Keratinocyte (primary cell): Measurements from ENCODE around the gene ZNF586. TPM values are rescaled to one million over a fixed set of nuclear protein-coding genes. Genes with fewer than 3 reads are reported as not detected.

Source experiments
- DNase-seq: peaks from one replicate; pipeline ENCODE4 v3.0.0-alpha.2; 2011; ENCODE audit warnings: low read depth, missing footprints, low spot score
- FAIRE-seq: peaks from 2 replicates; lab custom pipeline; 2011; peaks lifted over from hg19 to GRCh38; lab: Jason Lieb, UNC
- H2AFZ ChIP-seq: 2 replicates; pipeline ENCODE4 v1.6.0; 2012; ENCODE audit warnings: low read length, control low read depth, inconsistent platforms; ENCODE audit not compliant: control insufficient read depth
- H3K27ac ChIP-seq: 2 replicates; pipeline ENCODE4 v1.5.1; 2011; ENCODE audit warnings: low read length; ENCODE audit not compliant: control insufficient read depth, insufficient read depth
- H3K27me3 ChIP-seq: 3 replicates; pipeline ENCODE4 v1.6.0; 2011; ENCODE audit warnings: low read length; ENCODE audit not compliant: control insufficient read depth, insufficient read depth; ENCODE audit errors: extremely low read depth
- H3K36me3 ChIP-seq, 2 experiments: 2 replicates in 1 of 2; 3 replicates in 1 of 2; pipeline ENCODE4 v1.5.1; 2011; ENCODE audit warnings: low read length in 2 of 2, mild to moderate bottlenecking in 1 of 2; ENCODE audit not compliant: control insufficient read depth in 2 of 2, insufficient read depth in 2 of 2; ENCODE audit errors: extremely low read depth in 1 of 2
- H3K4me1 ChIP-seq: 3 replicates; pipeline ENCODE4 v1.5.1; 2011; ENCODE audit warnings: low read length; ENCODE audit not compliant: control insufficient read depth, insufficient read depth; ENCODE audit errors: extremely low read depth
- H3K4me2 ChIP-seq: 3 replicates; pipeline ENCODE4 v1.6.0; 2011; ENCODE audit warnings: low read depth, low read length; ENCODE audit not compliant: control insufficient read depth, insufficient read depth; ENCODE audit errors: extremely low read depth
- H3K4me3 ChIP-seq, 3 experiments: fragments of 200-600 bp in 1 of 3; sonication (generic) in 1 of 3; 2 replicates in 2 of 3; 3 replicates in 1 of 3; pipeline ENCODE4 v1.5.1; 2011 to 2016; ENCODE audit warnings: low read length in 3 of 3, mild to moderate bottlenecking in 3 of 3, control low read depth in 2 of 3, inconsistent platforms in 1 of 3, low read depth in 1 of 3, mixed read lengths in 1 of 3, mixed run types in 1 of 3, moderate library complexity in 1 of 3; ENCODE audit not compliant: control insufficient read depth in 2 of 3, insufficient read depth in 2 of 3; ENCODE audit errors: extremely low read depth in 1 of 3
- H3K79me2 ChIP-seq: 2 replicates; pipeline ENCODE4 v1.6.0; 2012; ENCODE audit warnings: low read length; ENCODE audit not compliant: control insufficient read depth, insufficient read depth
- H3K9ac ChIP-seq: 3 replicates; pipeline ENCODE4 v1.6.0; 2011; ENCODE audit warnings: low read length; ENCODE audit not compliant: control insufficient read depth, insufficient read depth; ENCODE audit errors: extremely low read depth
- H3K9me1 ChIP-seq: 3 replicates; pipeline ENCODE4 v1.6.0; 2011; ENCODE audit warnings: low read length; ENCODE audit not compliant: control insufficient read depth, insufficient read depth; ENCODE audit errors: extremely low read depth
- H3K9me3 ChIP-seq: 2 replicates; pipeline ENCODE4 v1.5.1; 2012; ENCODE audit warnings: low read depth, low read length; ENCODE audit not compliant: control insufficient read depth
- H4K20me1 ChIP-seq: 3 replicates; pipeline ENCODE4 v1.6.0; 2011; ENCODE audit warnings: low read length; ENCODE audit not compliant: control insufficient read depth, insufficient read depth; ENCODE audit errors: extremely low read depth
- EZH2 ChIP-seq: IDR thresholded peaks from one replicate; pipeline ENCODE4 v1.6.1; 2012; ENCODE audit warnings: inconsistent platforms, mild to moderate bottlenecking, low read length, moderate library complexity
- dilution Hi-C: fragments of 300-500 bp; cut with MboI; formaldehyde crosslinking; loops from one replicate; pipeline ENCODE4 v1.7.0; 2020; ENCODE audit warnings: low sequenced_read_pairs; ENCODE audit not compliant: extremely low pct_ligation_motif_present
- polyA plus RNA-seq, 5 experiments: library from polyadenylated mRNA; depleted of rRNA in 3 of 5; stranded (reverse) in 3 of 5; stranded (forward) in 1 of 5; unstranded in 1 of 5; fragments of >200 nt; gene quantifications; 1 replicate in 1 of 5; 2 replicates in 3 of 5; 3 replicates in 1 of 5; pipeline versions ENCODE4 v1.2.1 to v1.2.3, GENCODE V29; 2011 to 2012; ENCODE audit warnings: missing spikeins in 2 of 5, low read depth in 1 of 5, low replicate concordance in 1 of 5
- TF ChIP-seq, protein P1 (sequence below), 3 experiments: IDR thresholded peaks in 1 of 3; conservative IDR thresholded peaks in 1 of 3; optimal IDR thresholded peaks in 1 of 3; 2 replicates in 2 of 3; 3 replicates in 1 of 3; pipeline versions ENCODE3 to v1.5.1; 2011; ENCODE audit warnings: low read length in 3 of 3, mild to moderate bottlenecking in 3 of 3, moderate library complexity in 2 of 3, control low read depth in 1 of 3, inconsistent platforms in 1 of 3; ENCODE audit not compliant: insufficient read depth in 2 of 3; ENCODE audit errors: extremely low read depth in 1 of 3

Gene ZNF586
- polyA plus RNA-seq, 1 donor (not counting 4 experiments of a cell fraction or from before 2014, with no cell fraction given) = 9.6 TPM

DNA sequence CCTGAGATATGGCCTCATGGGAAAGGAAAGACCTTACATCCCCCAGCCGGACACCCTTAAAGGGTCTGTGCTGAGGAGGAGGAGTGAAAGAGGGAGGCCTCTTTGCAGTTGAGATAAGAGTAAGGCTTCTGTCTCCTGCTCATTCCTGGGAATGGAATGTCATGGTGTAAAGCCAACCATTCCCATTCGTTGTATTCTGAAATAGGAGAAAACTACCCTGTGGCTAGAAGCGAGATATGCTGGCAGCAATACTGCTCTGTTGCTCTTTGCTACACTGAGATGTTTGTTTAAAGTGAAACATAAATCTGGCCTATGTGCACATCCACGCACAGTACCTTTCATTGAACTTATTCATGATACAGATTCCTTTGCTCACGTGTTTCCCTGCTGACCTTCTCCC is 59.8 kb downstream of the ZNF586 start:
- Histone ChIP-seq H3K79me2 (peaks cover 83% of the 10 kb centered on the region), H3K27ac (no peak overlapping the region), H4K20me1 (no peaks in the 10 kb centered on the region), H3K9me3 (no peaks in the 10 kb centered on the region), H3K27me3 (no peaks in the 10 kb centered on the region), H2AFZ (no peak overlapping the region), H3K9ac (no peak overlapping the region), H3K4me3 (no peak overlapping the region), H3K9me1 (no peaks in the 10 kb centered on the region), H3K36me3 (peaks cover 1 to 8% of the 10 kb centered on the region in 2 experiments), H3K4me2 (no peak overlapping the region), H3K4me1 (peaks cover 12% of the 10 kb centered on the region)
- no peak for TF ChIP-seq EZH2
- TF ChIP-seq, protein P1, sequence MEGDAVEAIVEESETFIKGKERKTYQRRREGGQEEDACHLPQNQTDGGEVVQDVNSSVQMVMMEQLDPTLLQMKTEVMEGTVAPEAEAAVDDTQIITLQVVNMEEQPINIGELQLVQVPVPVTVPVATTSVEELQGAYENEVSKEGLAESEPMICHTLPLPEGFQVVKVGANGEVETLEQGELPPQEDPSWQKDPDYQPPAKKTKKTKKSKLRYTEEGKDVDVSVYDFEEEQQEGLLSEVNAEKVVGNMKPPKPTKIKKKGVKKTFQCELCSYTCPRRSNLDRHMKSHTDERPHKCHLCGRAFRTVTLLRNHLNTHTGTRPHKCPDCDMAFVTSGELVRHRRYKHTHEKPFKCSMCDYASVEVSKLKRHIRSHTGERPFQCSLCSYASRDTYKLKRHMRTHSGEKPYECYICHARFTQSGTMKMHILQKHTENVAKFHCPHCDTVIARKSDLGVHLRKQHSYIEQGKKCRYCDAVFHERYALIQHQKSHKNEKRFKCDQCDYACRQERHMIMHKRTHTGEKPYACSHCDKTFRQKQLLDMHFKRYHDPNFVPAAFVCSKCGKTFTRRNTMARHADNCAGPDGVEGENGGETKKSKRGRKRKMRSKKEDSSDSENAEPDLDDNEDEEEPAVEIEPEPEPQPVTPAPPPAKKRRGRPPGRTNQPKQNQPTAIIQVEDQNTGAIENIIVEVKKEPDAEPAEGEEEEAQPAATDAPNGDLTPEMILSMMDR (optimal IDR thresholded peaks at IDR 0.05 in 1 of 3, IDR thresholded peaks at IDR 0.05 in 1 of 3, conservative IDR thresholded peaks at IDR 0.05 in 1 of 3; ENCODE audit: extremely low read depth in 1 of 3, insufficient read depth in 2 of 3, low read length in 3 of 3) = no peak
- dilution Hi-C loops = no loop called here
- DNase-seq = no peak
- FAIRE-seq = no peak

DNA sequence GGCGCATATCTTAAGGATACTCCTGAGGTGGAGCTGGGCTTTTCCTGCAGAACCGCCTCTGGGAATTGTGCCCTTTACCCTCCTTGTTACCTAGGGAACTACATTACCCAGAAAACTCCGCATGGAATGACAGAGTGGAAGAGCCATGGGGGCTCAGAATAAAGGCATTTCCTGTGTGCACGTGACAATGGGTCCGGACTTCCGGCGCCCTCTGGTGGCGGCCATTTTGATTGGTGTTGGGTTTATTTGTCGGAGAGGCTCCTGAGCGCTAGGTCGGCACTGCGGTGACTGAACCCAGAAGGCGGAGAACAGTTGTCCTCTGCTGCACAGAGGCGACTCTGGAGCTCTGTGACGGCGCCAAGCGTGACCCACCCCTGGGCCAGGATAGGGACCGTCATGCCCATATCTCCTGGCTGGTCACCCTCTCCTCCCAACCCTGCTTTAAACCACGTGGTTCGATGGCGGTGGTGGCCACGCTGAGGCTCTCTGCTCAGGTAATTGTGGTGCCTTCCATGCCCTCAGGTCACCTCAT is 60.7 kb downstream of the ZNF586 start, which contains the start of gene ZNF587B:
TSS of gene ZNF587B (plus strand) at position 229 of the 532 bp plus-strand sequence. CDS start at position 459, 230 bp downstream.
- Histone ChIP-seq H3K9ac (peak within 1 kb of the TSS; percentile 83), H3K9me1 (no peaks in the 10 kb centered on the region), H3K4me1 (peaks cover 12% of the 10 kb centered on the region), H3K36me3 (peaks cover 1 to 4% of the 10 kb centered on the region in 2 experiments), H3K4me2 (peak within 1 kb of the TSS; percentile 74), H2AFZ (peak within 1 kb of the TSS; percentile 92), H4K20me1 (no peaks in the 10 kb centered on the region), H3K4me3 (peak within 1 kb of the TSS; percentile 58 to 90 (median 73)), H3K27ac (peak within 1 kb of the TSS; percentile 79), H3K79me2 (peaks cover 77% of the 10 kb centered on the region), H3K9me3 (no peaks in the 10 kb centered on the region), H3K27me3 (no peaks in the 10 kb centered on the region)
- no peak for TF ChIP-seq EZH2
- TF ChIP-seq, protein P1 (optimal IDR thresholded peaks at IDR 0.05 in 1 of 3, IDR thresholded peaks at IDR 0.05 in 1 of 3, conservative IDR thresholded peaks at IDR 0.05 in 1 of 3; ENCODE audit: extremely low read depth in 1 of 3, insufficient read depth in 2 of 3, low read length in 3 of 3) = peak; percentile 30 to 52 (median 39)
- DNase-seq (peak; percentile 61), FAIRE-seq (peak; percentile 86)
- dilution Hi-C loops = no loop called here

Other genes with a start within 250 kb of the ZNF586 start
- 5.6 to 7.7 TPM (median 6.3 TPM) in 3 replicates for gene ZNF549, start 242.3 kb upstream of the ZNF586 start, polyA plus RNA-seq
- 6.2 to 8.9 TPM (median 7.3 TPM) in 3 replicates for gene ZNF550, start 209.8 kb upstream of the ZNF586 start, polyA plus RNA-seq
- 4.4 to 5.5 TPM (median 5.0 TPM) in 3 replicates for gene ZNF416, start 190.8 kb upstream of the ZNF586 start, polyA plus RNA-seq
- gene ZIK1, start 185.5 kb upstream of the ZNF586 start, polyA plus RNA-seq = 3.5 to 4.5 TPM (median 3.9 TPM) in 3 replicates
- 3.6 to 4.2 TPM (median 3.9 TPM) in 3 replicates for gene ZNF530, start 169.8 kb upstream of the ZNF586 start, polyA plus RNA-seq
- 10.7 to 12.9 TPM (median 12.1 TPM) in 3 replicates for gene ZNF134, start 155.4 kb upstream of the ZNF586 start, polyA plus RNA-seq
- 9.4 to 19.5 TPM (median 15.5 TPM) in 3 replicates for gene ZNF211, start 136.5 kb upstream of the ZNF586 start, polyA plus RNA-seq
- 0.08 to 0.26 TPM (median 0.18 TPM) in 3 replicates for gene ZSCAN4, start 100.7 kb upstream of the ZNF586 start, polyA plus RNA-seq
- 7.2 to 8.5 TPM (median 8.3 TPM) in 3 replicates for gene ZNF551, start 87.7 kb upstream of the ZNF586 start, polyA plus RNA-seq
- gene ZNF154, start 60.5 kb upstream of the ZNF586 start, polyA plus RNA-seq = 1.7 to 2.8 TPM (median 2.3 TPM) in 3 replicates
- 3.7 to 4.7 TPM (median 4.4 TPM) in 3 replicates for gene ZNF671, start 42.1 kb upstream of the ZNF586 start, polyA plus RNA-seq
- gene ZNF776, start 22.9 kb upstream of the ZNF586 start, polyA plus RNA-seq = 5.4 to 7.4 TPM (median 6.9 TPM) in 3 replicates
- 4.4 to 8.9 TPM (median 8.0 TPM) in 3 replicates for gene ZNF552, start 45.2 kb downstream of the ZNF586 start, polyA plus RNA-seq
- 8.5 to 12.8 TPM (median 11.8 TPM) in 3 replicates for gene ZNF587B, start 60.6 kb downstream of the ZNF586 start, polyA plus RNA-seq
- 8.2 to 14.4 TPM (median 14.0 TPM) in 3 replicates for gene ZNF587, start 80.2 kb downstream of the ZNF586 start, polyA plus RNA-seq
- 13.8 to 17.2 TPM (median 17.2 TPM) in 3 replicates for gene ZNF814, start 119.4 kb downstream of the ZNF586 start, polyA plus RNA-seq
- gene ZNF417, start 146.9 kb downstream of the ZNF586 start, polyA plus RNA-seq = 2.9 to 6.1 TPM (median 5.8 TPM) in 3 replicates
- 2.1 to 3.9 TPM (median 2.9 TPM) in 3 replicates for gene ZNF418, start 165.7 kb downstream of the ZNF586 start, polyA plus RNA-seq
- 3.7 to 5.3 TPM (median 5.3 TPM) in 3 replicates for gene ZNF256, start 178.0 kb downstream of the ZNF586 start, polyA plus RNA-seq
- gene C19orf18, start 204.9 kb downstream of the ZNF586 start, polyA plus RNA-seq = 0.24 to 0.59 TPM (median 0.48 TPM) in 3 replicates
- 2.8 to 3.5 TPM (median 3.5 TPM) in 3 replicates for gene ZNF606, start 233.1 kb downstream of the ZNF586 start, polyA plus RNA-seq